ENCODE data around the gene INO80E.
"Not testable (repeated sequence)": the region's sequence is repeated elsewhere in the genome, so short reads cannot be mapped to it uniquely, and the experiment has no call there.

The INO80E gene

GRCh38 chr16:29995911-29996765, at the start of gene INO80E:
TSS of gene INO80E (plus strand) at chr16:29996241. CDS start at chr16:29996311, 70 bp downstream.
- ATAC-seq (peak; percentile 99), DNase-seq (peak; percentile 100)

- ATAC-seq (no peak), DNase-seq (no peak)
These were observed 48.1 kb upstream of the INO80E start for GRCh38 chr16:29947897-29948296.

- ATAC-seq: no peak
- no peak for DNase-seq
These were observed 45.1 kb upstream of the INO80E start for GRCh38 chr16:29950806-29951461.

- ATAC-seq (no peak), DNase-seq (no peak)
These were observed 44.2 kb upstream of the INO80E start for GRCh38 chr16:29951625-29952365.

GRCh38 chr16:29958756-29959155, 37.3 kb upstream of the INO80E start:
- DNase-seq (no peak), ATAC-seq (no peak)

GRCh38 chr16:29959293-29959692, 36.7 kb upstream of the INO80E start:
- ATAC-seq (no peak), DNase-seq (no peak)

GRCh38 chr16:29959821-29960220, 36.2 kb upstream of the INO80E start:
- not testable (repeated sequence) for DNase-seq, ATAC-seq

GRCh38 chr16:29961127-29961478, 34.9 kb upstream of the INO80E start:
- ATAC-seq (no peak), DNase-seq (no peak)

GRCh38 chr16:29961479-29962343, 34.3 kb upstream of the INO80E start, which contains the start of gene TMEM219:
TSS of gene TMEM219 (plus strand) at chr16:29962079. CDS start at chr16:29963144, 1,065 bp downstream.
- peak; percentile 95 for DNase-seq
- peak; percentile 96 for ATAC-seq

GRCh38 chr16:29962344-29962994, 33.6 kb upstream of the INO80E start:
- DNase-seq: no peak

GRCh38 chr16:29963021-29963743, 32.9 kb upstream of the INO80E start:
- no peak for ATAC-seq
- no peak for DNase-seq

More at GRCh38 chr16:29962344-29962994, 33.6 kb upstream of the INO80E start:
- ATAC-seq: no peak

- ATAC-seq: no peak
- DNase-seq: no peak
These were observed 27.8 kb upstream of the INO80E start for GRCh38 chr16:29968205-29968604.

GRCh38 chr16:29971304-29971703, 24.7 kb upstream of the INO80E start:
- DNase-seq (no peak), ATAC-seq (no peak)

- DNase-seq (no peak), ATAC-seq (no peak)
These were observed 23.5 kb upstream of the INO80E start for GRCh38 chr16:29972500-29972899.

GRCh38 chr16:29972992-29973383, 23.1 kb upstream of the INO80E start:
- ATAC-seq: no peak
- DNase-seq: no peak

GRCh38 chr16:29973384-29974246, 22.4 kb upstream of the INO80E start, which contains the start of gene TAOK2:
TSS of gene TAOK2 (plus strand) at chr16:29973868. CDS start at chr16:29977773, 3,905 bp downstream.
- ATAC-seq (peak; percentile 99), DNase-seq (peak; percentile 98)

- ATAC-seq (no peak), DNase-seq (peak; percentile 26)
These were observed 21.5 kb upstream of the INO80E start for GRCh38 chr16:29974291-29975133.

GRCh38 chr16:29975134-29975538, 20.9 kb upstream of the INO80E start:
- ATAC-seq (no peak), DNase-seq (no peak)

Measured in stimulated activated naive CD8-positive, alpha-beta T cell treated with anti-CD3 and anti-CD28 coated beads, Interleukin-15, Interleukin-2, amounts not matched to agents 100 U/mL and 50 U/mL, for 24 hours (primary cell).